Brain microvascular endothelial cell (primary cell): Measurements from ENCODE around the gene STXBP5.

Source experiments
- DNase-seq: peaks from one replicate; pipeline ENCODE4 v3.0.0-alpha.2; 2020
- H3K27ac ChIP-seq: fragments of 250-450 bp; sonication (Bioruptor Pico); 2 replicates; pipeline ENCODE4 v1.5.1; 2020; ENCODE audit warnings: mild to moderate bottlenecking, moderate library complexity
- H3K27me3 ChIP-seq: fragments of 250-450 bp; sonication (Bioruptor Pico); replicated peaks from 2 replicates; pipeline ENCODE4 v1.5.1; 2020; ENCODE audit warnings: mild to moderate bottlenecking
- H3K36me3 ChIP-seq: fragments of 250-450 bp; sonication (Bioruptor Pico); replicated peaks from 2 replicates; pipeline ENCODE4 v1.5.1; 2020; ENCODE audit warnings: mild to moderate bottlenecking
- H3K4me3 ChIP-seq: 2 replicates; pipeline ENCODE4 v1.5.1; 2011; ENCODE audit warnings: low read depth, mild to moderate bottlenecking, control low read depth, low read length, moderate library complexity
- in situ Hi-C: cut with HindIII; loops from 2 replicates; pipeline ENCODE4 v1.10.0; 2017; ENCODE audit warnings: low sequenced_read_pairs, low pct_ligation_motif_present
- TF ChIP-seq, protein P1 (sequence below): IDR thresholded peaks from 2 replicates; pipeline ENCODE4 v1.5.1; 2011; ENCODE audit warnings: low read depth, mild to moderate bottlenecking, moderate library complexity, low read length, control low read depth, inconsistent platforms; ENCODE audit errors: missing control alignments

The STXBP5 gene

DNA sequence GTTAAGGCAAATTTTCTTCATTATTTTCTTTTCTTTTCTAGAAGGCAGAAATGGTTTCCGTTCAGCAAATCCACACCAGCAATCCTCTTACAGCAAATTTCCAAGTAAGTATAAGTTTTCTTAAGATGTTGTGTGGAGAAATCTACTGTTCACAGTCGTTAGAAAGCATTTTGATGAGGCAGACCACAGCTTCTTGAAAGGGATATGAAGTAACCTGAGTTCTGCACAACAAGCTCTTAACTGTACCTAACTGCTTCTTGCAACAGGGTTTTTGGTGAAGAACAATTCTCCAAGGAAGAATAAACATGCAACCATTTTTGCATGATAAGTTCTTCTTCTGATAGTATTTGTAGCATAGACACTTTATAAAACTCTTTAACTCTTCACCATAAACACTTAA, 45.3 kb upstream of the STXBP5 start:
- no peak overlapping the region for H3K4me3 ChIP-seq
- in situ Hi-C loops, result no loop called here
- no peak for DNase-seq
- no peak overlapping the region for H3K27ac ChIP-seq
- TF ChIP-seq, protein P1, sequence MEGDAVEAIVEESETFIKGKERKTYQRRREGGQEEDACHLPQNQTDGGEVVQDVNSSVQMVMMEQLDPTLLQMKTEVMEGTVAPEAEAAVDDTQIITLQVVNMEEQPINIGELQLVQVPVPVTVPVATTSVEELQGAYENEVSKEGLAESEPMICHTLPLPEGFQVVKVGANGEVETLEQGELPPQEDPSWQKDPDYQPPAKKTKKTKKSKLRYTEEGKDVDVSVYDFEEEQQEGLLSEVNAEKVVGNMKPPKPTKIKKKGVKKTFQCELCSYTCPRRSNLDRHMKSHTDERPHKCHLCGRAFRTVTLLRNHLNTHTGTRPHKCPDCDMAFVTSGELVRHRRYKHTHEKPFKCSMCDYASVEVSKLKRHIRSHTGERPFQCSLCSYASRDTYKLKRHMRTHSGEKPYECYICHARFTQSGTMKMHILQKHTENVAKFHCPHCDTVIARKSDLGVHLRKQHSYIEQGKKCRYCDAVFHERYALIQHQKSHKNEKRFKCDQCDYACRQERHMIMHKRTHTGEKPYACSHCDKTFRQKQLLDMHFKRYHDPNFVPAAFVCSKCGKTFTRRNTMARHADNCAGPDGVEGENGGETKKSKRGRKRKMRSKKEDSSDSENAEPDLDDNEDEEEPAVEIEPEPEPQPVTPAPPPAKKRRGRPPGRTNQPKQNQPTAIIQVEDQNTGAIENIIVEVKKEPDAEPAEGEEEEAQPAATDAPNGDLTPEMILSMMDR, result no peak
- no peaks in the 10 kb centered on the region for H3K36me3 ChIP-seq
- no peaks in the 10 kb centered on the region for H3K27me3 ChIP-seq

DNA sequence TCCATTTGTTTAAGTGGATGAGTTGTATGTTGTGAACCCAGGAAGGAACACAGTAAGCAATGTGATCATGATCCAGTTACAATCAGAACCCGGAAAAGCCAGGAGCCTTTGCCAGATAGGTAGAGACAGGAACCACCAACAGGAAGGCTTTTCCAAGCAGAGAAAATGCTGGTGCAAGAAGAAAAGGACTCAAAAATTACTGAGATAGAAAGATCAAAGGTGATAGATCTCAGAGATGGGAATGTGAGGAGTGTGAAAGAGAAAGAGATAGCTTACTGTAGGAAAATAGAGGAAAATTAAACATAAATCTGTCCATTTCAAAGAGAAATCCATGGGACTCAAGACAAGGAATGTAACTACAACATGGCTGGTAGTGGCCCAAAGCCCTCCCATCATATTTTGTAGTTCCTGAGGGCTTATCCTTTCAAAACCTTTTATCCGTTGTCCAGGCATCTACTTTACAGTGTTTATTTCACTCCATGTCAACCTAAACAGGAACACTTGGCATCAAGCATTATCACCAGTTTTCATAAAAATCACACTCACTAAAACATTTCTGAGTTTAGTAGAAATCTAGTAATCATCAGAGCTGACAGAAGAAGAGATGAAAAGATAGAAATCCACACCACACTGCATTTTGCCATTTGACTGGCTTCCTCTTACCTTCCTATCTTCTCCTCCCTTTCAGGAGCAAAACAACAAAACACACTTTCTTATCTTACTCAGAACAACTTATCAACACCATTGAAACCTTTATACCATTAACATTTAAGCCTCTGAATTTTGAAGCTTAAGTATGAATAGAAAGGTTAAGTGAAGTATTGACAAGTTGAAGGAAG, 44.5 kb upstream of the STXBP5 start:
- TF ChIP-seq, protein P1, result no peak
- no peak for DNase-seq
- H3K27me3 ChIP-seq, result no peaks in the 10 kb centered on the region
- in situ Hi-C loops, result no loop called here
- H3K36me3 ChIP-seq, result no peaks in the 10 kb centered on the region
- H3K27ac ChIP-seq, result no peak overlapping the region
- H3K4me3 ChIP-seq, result no peak overlapping the region

DNA sequence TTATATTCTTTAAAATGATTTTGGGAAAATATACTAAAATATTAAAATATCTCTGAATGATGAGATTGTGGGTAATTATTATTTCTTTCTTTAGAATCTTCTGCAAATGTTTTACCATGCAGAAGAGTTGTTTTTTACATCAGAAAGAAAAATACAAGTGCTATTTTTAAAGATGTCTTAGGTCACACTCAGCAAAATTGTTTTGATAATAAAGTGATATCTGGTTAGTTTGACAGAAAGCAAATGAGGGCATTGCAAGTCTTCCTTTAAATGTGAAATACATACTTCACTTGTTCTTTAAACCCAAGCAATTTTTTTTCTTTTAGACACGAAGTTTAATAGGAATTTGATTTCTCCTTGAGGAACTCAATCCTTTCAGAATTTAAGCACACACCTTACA, 43.6 kb upstream of the STXBP5 start:
- H3K4me3 ChIP-seq, result no peak overlapping the region
- in situ Hi-C loops, result no loop called here
- TF ChIP-seq, protein P1, result no peak
- DNase-seq, result no peak
- no peak overlapping the region for H3K27ac ChIP-seq
- no peaks in the 10 kb centered on the region for H3K27me3 ChIP-seq
- no peaks in the 10 kb centered on the region for H3K36me3 ChIP-seq

DNA sequence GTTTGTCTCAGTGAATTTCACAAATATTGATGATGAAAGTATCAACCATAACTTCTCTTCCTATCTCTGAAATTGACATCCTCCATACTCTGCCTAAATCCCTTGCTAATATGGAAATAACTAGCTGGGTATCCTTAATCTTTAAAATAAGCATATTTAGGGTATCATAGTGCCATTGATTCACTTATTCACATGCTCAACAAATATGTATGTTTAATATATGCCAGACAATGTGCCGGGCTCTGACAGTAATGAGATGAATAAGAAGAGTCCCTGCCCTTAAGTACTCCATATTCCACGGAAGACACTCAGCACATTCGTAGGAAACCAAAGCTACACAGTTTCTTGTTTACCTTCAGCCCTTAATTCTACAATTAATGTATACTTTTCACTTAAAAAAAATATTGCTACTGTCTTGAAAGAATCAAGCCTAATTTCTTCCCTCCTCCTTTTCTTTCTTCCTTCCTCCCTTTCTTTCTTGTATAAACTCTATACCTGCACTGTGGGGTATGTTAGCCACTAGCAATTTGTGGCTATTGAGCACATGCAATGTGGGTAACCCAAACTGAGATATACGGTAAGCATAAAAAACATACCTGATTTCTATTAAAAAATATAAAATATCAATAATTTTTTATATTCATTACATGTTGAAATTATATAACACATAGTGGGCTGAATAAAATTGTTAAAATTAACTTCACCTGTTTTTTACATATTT, 42.8 kb upstream of the STXBP5 start:
- Histone ChIP-seq H3K4me3 (no peak overlapping the region), H3K27me3 (no peaks in the 10 kb centered on the region), H3K27ac (peak overlapping the region; percentile 86), H3K36me3 (no peaks in the 10 kb centered on the region)
- in situ Hi-C loops, result no loop called here
- no peak for DNase-seq
- TF ChIP-seq, protein P1, result no peak

DNA sequence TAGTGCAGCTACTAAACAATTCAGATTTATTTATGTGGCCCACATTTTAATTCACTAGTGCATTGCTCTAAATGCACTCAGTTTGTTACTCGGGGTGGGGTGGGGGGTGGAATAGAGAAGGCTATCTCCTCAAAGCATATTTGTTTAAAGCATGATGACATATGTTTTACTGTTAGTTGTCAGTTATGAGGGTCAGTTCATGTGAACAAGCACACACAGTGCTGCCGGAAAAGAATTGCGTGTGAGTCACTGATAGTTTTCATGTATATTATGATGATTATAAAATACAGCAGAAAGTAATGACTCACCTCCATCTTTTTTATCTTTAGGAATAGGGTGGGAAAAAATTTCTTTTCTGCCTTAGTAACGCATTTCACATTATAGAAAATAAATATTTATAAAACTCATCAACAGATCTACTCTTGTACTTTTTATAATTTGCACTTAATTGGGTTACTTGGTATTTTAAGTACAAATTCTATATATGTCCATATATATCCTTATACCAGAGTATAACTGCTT, 42.2 kb upstream of the STXBP5 start:
- Histone ChIP-seq H3K27ac (peak overlapping the region; percentile 86), H3K36me3 (no peaks in the 10 kb centered on the region), H3K4me3 (no peak overlapping the region), H3K27me3 (no peaks in the 10 kb centered on the region)
- DNase-seq, result peak; percentile 95
- TF ChIP-seq, protein P1, result no peak
- in situ Hi-C loops, result no loop called here
